Measurements from ENCODE around the gene SLMAP.

DNA sequence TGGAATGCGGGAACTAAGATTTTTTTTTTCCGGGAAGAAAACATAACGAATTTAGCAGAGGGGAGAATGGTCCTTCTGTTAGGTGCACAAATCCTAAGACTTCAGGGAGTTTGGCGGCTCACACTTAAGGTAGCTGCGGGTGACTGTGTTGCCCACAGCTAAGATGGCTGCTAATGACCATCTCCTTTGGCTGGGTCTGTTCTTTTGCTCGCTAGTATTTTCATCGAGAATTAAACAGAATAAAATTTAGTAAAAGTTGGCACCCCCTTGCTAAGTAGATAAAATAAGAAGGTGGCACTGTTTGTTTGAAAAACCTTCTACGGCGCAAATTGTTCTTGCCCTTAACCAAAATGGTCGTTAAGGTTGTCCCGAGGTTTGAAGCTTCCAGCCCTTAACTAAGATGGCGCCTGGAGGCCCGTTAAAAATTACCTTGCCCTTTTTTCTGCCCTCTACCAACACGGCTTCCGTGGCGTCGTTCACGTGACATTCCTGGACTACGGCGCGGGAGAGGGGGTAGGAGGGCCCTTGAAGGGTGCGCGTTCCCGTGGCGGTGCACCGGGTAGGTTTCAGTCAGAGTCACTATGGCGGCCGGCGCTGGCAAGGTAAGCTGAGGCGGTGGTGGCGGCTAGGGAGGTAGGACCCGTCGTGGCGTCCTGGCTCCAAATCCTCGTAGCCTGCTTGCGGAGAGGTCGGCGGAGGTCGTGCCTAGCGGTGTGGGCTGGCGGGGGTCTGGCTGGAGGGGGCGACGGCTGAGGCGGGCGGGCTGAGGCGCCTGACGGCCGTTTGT lies at the start of gene SLMAP:
- TF ChIP-seq GATA2 (IDR thresholded peaks at IDR 0.05; ENCODE audit: low read depth, low read length) (no peak), GATA3 (IDR thresholded peaks at IDR 0.05; ENCODE audit: low read depth, low read length) (no peak)

Measured in SH-SY5Y (cell line).